GM19467 (cell line): ENCODE measurements around the gene TSC22D4.
"Not testable (repeated sequence)": the region's sequence is repeated elsewhere in the genome, so short reads cannot be mapped to it uniquely, and the experiment has no call there.

Source experiments
- ATAC-seq: cut with Tn5 transposase; IDR thresholded peaks from one replicate; pipeline ENCODE4 v1.9.1; 2021; ENCODE audit warnings: mild to moderate bottlenecking, moderate library complexity; ENCODE audit not compliant: unreplicated experiment

Gene TSC22D4

DNA sequence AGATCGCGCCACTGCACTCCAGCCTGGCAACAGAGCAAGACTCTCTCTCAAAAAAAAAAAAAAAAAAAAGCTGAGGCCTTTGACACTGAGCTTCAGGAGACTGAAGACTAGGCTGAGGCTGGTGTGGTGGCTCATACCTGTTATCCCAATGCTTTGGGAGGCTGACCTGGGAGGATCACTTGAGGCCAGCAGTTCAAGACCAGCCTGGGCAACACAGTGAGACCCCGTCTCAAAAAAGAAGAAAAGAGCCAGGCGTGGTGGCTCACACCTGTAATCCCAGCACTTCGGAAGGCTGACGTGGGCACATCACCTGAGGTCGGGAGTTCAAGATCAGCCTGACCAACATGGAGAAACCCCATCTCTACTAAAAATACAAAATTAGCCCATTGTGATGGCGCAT is 31.7 kb downstream of the TSC22D4 start:
- ATAC-seq: not testable (repeated sequence)

DNA sequence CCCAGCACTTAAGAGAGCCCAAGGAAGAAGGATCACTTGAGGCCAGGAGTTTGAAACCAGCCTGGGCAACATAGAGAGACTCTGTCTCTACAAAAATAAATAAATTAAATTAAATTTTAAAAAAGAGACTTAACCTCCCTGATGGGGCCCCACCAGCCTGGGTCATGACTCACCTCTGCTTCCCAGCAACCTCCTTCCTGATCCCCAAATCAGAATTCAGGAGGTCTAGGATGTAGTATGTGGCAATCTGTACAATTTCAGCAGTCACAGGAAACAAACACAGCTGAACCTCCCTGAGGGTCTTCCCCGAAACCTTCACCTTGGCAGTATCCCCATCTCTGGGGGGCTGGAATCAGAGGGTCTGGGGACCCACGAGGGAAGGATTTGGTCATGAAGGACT is 33.0 kb downstream of the TSC22D4 start:
- no peak for ATAC-seq

GRCh38 chr7:100444311-100445278 is 34.4 kb downstream of the TSC22D4 start:
- no peak for ATAC-seq

DNA sequence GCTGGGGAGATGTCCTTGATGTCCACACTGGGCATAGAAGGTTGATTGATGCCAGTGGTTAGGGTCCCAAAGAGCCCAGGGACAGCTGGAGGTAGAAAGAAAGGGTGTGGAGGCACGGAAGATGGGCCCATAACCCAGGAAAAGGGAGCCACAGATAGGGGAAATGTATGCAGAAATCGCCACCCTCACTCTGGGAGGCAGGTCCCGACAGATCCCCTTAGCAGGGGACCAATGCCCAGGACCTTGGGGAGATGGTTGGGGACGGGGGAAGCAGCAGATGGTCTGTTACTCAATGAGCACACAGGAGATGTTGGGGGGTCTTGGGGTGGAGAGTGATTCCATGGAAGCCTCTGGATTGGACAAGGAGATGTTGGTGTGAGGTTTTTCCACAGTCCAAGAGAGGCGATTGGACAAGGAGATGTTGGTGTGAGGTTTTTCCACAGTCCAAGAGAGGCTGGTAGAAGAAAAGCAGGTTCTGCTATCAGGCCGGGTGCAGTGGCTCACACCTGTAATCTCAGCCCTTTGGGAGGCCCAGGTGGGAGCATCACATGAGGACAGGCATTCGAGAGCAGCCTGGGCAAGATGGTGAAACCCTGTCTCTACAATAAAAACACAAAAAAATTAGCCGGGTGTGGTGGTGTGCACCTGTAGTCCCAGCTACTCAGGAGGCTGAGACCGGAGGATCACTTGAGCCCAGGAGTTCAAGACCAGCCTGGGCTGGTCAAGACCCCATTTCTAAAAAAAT is 35.7 kb downstream of the TSC22D4 start:
- no peak for ATAC-seq

- ATAC-seq: no peak
Observed at GRCh38 chr7:100441641-100442535, 37.1 kb downstream of the TSC22D4 start.

GRCh38 chr7:100439244-100439643 is 39.8 kb downstream of the TSC22D4 start:
- not testable (repeated sequence) for ATAC-seq

- ATAC-seq: not testable (repeated sequence)
Observed at GRCh38 chr7:100438731-100439130, 40.3 kb downstream of the TSC22D4 start.

GRCh38 chr7:100438172-100438571 is 40.8 kb downstream of the TSC22D4 start:
- no peak for ATAC-seq

GRCh38 chr7:100437150-100438100 is 41.6 kb downstream of the TSC22D4 start:
- no peak for ATAC-seq

- ATAC-seq: peak; percentile 22
Observed at GRCh38 chr7:100435401-100436304, 43.4 kb downstream of the TSC22D4 start.

- no peak for ATAC-seq
Observed at GRCh38 chr7:100434297-100435144, 44.5 kb downstream of the TSC22D4 start.

DNA sequence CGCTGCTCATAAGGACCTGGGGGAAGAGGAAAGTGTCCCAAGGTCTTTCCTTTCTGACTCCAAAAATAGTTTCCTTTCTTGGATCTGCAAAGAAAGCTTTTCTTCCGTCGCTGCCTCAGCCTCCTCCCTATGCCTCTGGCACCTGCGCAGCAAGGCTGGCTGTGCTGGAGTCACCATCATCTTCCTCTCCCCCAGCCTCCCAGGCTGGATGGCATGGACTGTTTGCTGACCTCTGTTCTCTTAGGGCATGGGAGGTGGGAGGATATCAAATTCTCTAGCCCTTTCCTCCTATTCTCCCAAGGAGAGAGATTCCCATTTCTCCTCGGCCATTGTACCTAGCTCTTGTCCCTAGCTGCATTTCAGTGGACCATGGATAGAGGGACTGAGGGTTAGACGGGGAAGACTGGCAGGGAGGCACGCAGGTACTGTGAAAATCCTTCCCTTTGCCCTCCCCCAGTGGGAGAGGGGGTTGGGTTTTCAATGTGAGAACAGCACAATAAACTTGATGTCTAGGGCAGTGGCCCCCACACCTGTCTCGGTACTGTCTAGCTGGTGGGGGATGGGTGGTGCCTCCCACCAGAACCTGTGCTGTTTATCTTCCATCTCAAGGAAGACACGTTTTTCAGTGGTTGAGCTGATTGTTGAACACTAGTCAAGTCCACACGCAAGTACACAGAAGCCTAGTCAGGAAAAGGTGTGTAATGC is 45.3 kb downstream of the TSC22D4 start:
- ATAC-seq: no peak

DNA sequence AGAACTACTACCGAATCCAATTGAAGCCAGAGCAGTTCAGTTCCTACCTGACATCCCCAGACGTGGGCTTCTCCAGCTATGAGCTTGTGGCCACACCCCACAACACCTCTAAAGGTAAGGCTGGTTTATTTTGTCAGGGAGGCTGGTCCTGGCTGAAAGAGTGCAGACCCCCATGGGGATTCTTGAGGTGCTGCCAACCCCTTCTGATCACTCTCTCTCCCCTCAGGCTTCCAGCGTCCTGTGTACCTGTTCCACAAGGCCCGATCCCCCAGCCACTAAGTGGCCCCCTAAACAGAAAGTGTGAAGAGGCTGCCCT is 45.8 kb downstream of the TSC22D4 start:
- ATAC-seq: no peak

DNA sequence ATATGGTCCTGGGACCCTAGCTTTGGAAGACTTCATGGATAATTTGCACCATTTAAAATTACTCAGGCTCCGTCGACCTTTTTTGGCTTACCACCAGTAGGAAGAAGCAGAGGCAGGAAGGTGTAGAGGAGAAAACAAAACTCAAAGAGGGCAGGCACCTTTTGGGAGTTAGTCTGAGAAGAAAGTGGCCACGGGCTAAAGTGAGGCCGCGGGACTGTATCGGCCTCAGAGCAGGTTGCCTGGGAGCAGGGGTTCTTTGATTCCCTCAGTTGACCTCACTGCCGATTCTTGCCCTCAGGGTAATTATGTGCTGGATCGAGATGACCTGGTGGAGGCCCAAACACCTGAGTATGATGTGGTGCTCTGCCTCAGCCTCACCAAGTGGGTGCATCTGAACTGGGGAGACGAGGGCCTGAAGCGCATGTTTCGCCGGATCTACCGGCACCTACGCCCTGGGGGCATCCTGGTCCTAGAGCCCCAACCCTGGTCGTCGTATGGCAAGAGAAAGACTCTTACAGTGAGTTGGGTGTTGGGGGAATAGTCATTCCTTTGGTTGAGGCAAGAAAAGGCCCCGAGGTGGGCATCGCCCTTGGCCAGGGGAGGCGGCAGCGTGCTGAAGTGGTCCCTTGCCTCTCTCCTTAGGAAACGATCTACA is 46.3 kb downstream of the TSC22D4 start:
- ATAC-seq: no peak

- no peak for ATAC-seq
Observed at GRCh38 chr7:100432053-100432452, 47.0 kb downstream of the TSC22D4 start.

- ATAC-seq: no peak
Observed at GRCh38 chr7:100431286-100431735, 47.7 kb downstream of the TSC22D4 start.
